ENCODE measurements around the gene TGM5. TPM values are rescaled to one million over a fixed set of nuclear protein-coding genes. Genes with fewer than 3 reads are reported as not detected.

Gene TGM5
- total RNA-seq, 3 donors from 2014 or later (not counting 1 experiment from before 2014, with no cell fraction given): not detected

DNA sequence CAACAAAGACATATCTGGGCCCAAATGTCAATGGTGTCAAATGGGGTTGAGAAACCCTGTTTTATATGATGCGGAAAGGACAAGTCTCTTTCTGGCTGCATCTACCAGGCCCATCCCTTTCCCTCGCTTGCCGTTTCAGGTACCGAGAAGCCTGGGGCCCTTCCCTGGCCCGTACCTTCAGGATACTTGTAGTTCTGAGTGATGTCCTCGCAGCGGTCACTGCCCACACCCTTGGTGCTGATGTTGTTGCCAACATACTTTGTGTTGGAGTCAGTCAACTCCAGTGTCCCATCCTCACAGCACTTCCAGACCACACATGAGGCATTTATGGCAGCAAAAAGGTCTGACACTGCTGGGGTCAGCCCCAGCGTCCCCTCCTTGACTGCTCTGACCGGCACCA lies 59.7 kb downstream of the TGM5 start:
- WGBS (ENCODE audit: insufficient coverage): 93% methylated on average over 9 of the region's 9 CpGs
- peaks cover 0 to 6% of the 10 kb centered on the region in 2 donors for H3K4me1 Mint-ChIP-seq
- intact Hi-C loops (cut with micrococcal nuclease): no loop called here

DNA sequence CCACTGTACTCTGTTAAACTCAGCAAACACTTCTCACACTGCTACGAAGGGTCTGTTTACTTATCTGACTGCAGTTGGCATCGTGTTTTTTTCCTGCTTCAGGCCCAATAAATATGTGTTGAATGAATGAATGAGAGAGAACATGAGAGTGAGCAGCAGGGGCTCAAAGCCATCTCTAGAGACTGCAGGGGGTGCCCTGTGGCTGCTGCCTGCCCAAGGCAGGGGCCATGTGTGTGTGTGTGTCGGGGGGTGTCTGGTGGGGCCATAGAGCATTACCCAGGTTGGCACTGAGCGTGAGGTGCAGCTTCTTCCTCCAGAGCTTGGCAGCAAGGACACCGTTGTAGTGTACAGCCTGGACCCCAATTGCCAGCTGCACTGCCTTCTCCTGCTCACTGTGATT lies 60.7 kb downstream of the TGM5 start:
- intact Hi-C loops (cut with micrococcal nuclease): no loop called here
- Mint-ChIP-seq H3K36me3 (no peaks in the 10 kb centered on the region), H3K9me3 (no peaks in the 10 kb centered on the region), H3K4me1 (peaks cover 0 to 6% of the 10 kb centered on the region in 2 donors), H3K4me3 (no peak overlapping the region), H3K27me3 (ENCODE audit: low read depth in 2 of 2) (peaks cover 13 to 20% of the 10 kb centered on the region in 2 donors), H3K27ac (no peak overlapping the region)
- 88% methylated on average over 5 of the region's 5 CpGs for WGBS (ENCODE audit: insufficient coverage)
- Histone ChIP-seq H3K9me3 (ENCODE audit: control insufficient read depth, insufficient read depth, low read length) (no peaks in the 10 kb centered on the region), H3K4me3 (ENCODE audit: low read length) (no peak overlapping the region), H3K27ac (ENCODE audit: low read length) (no peak overlapping the region), H3K4me1 (ENCODE audit: control insufficient read depth, insufficient read depth, low read length) (no peaks in the 10 kb centered on the region), H3K36me3 (ENCODE audit: control insufficient read depth, insufficient read depth, low read length) (no peaks in the 10 kb centered on the region), H3K27me3 (ENCODE audit: control insufficient read depth, insufficient read depth, low read length) (no peaks in the 10 kb centered on the region)
- ATAC-seq: no peak
- no peak for DNase-seq
- TF ChIP-seq, protein P1, sequence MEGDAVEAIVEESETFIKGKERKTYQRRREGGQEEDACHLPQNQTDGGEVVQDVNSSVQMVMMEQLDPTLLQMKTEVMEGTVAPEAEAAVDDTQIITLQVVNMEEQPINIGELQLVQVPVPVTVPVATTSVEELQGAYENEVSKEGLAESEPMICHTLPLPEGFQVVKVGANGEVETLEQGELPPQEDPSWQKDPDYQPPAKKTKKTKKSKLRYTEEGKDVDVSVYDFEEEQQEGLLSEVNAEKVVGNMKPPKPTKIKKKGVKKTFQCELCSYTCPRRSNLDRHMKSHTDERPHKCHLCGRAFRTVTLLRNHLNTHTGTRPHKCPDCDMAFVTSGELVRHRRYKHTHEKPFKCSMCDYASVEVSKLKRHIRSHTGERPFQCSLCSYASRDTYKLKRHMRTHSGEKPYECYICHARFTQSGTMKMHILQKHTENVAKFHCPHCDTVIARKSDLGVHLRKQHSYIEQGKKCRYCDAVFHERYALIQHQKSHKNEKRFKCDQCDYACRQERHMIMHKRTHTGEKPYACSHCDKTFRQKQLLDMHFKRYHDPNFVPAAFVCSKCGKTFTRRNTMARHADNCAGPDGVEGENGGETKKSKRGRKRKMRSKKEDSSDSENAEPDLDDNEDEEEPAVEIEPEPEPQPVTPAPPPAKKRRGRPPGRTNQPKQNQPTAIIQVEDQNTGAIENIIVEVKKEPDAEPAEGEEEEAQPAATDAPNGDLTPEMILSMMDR (IDR thresholded peaks at IDR 0.05): no peak

More for the DNA sequence above, 59.7 kb downstream of the TGM5 start:
- Histone ChIP-seq H3K36me3 (ENCODE audit: control insufficient read depth, insufficient read depth, low read length) (no peaks in the 10 kb centered on the region), H3K4me1 (ENCODE audit: control insufficient read depth, insufficient read depth, low read length) (no peaks in the 10 kb centered on the region), H3K9me3 (ENCODE audit: control insufficient read depth, insufficient read depth, low read length) (no peaks in the 10 kb centered on the region), H3K27ac (ENCODE audit: low read length) (no peak overlapping the region), H3K4me3 (ENCODE audit: low read length) (no peak overlapping the region), H3K27me3 (ENCODE audit: control insufficient read depth, insufficient read depth, low read length) (no peaks in the 10 kb centered on the region)
- ATAC-seq: no peak
- Mint-ChIP-seq H3K27ac (no peak overlapping the region), H3K36me3 (no peaks in the 10 kb centered on the region), H3K4me3 (no peak overlapping the region), H3K27me3 (ENCODE audit: low read depth in 2 of 2) (peaks cover 13 to 20% of the 10 kb centered on the region in 2 donors), H3K9me3 (no peaks in the 10 kb centered on the region)
- TF ChIP-seq, protein P1 (IDR thresholded peaks at IDR 0.05): no peak
- no peak for DNase-seq

DNA sequence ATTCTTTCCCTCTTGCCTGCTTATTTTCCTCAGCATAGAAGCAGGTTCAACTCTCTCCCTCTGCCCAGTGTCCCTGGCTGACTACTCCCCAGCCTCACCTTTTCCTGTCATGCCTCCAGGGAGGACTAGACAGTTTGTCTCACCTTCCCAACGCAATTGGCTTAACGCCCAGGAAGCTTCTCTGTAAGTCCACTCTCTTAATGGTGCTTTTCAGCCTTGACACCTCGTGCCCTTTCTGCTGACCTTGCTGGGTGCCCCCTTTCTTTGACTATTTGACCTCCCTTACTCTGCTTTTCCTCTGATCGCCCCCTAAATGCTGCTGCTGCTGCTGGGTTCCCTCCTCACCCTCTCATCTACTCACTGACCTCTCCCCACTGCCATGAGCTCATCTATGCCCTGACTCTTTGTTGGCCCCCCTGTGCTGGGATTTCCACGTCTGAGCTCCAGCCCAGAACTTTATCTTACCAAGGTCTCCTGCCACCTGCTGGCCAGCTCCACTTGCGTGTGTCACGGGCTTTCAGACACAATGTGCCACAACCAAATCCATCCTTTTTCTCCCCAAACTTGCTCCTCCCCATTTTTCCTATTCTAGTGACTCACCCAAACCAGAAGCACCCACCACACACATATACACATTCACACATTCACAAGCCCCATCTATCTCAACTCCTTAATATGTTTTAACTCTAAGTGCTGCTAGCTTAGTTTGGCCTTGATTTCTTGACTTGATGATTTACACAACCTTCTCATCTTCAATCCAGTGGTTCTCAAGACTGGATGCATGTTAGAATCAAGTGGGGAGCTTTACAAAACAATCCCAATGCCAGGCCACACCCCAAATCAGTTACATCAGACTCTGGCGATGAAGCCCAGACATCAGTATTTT lies 62.5 kb downstream of the TGM5 start:
- H3K36me3 ChIP-seq (ENCODE audit: control insufficient read depth, insufficient read depth, low read length): no peaks in the 10 kb centered on the region
- Mint-ChIP-seq H3K9me3 (no peaks in the 10 kb centered on the region), H3K36me3 (no peaks in the 10 kb centered on the region), H3K4me3 (no peak overlapping the region), H3K27me3 (ENCODE audit: low read depth in 2 of 2) (peaks cover 8 to 20% of the 10 kb centered on the region in 2 donors), H3K27ac (peak overlapping the region in 1 of 2 donors; percentile 5), H3K4me1 (peaks cover 0 to 6% of the 10 kb centered on the region in 2 donors)
- no peak overlapping the region for H3K4me3 ChIP-seq (ENCODE audit: low read length)
- DNase-seq: peak in 1 of 2 donors; percentile 68
- H3K4me1 ChIP-seq (ENCODE audit: control insufficient read depth, insufficient read depth, low read length): no peaks in the 10 kb centered on the region
- no peaks in the 10 kb centered on the region for H3K27me3 ChIP-seq (ENCODE audit: control insufficient read depth, insufficient read depth, low read length)
- no peak overlapping the region for H3K27ac ChIP-seq (ENCODE audit: low read length)
- intact Hi-C loops (cut with micrococcal nuclease): no loop called here
- 43% methylated on average over 8 of the region's 8 CpGs for WGBS (ENCODE audit: insufficient coverage)
- TF ChIP-seq, protein P1 (IDR thresholded peaks at IDR 0.05): peak; percentile 44
- ATAC-seq: peak; percentile 55 to 97 (median 81)
- H3K9me3 ChIP-seq (ENCODE audit: control insufficient read depth, insufficient read depth, low read length): no peaks in the 10 kb centered on the region

Measured in natural killer cell (primary cell).